Astrocyte (in vitro differentiated cells and primary cell): ENCODE data around the gene LYRM4. TPM values are rescaled to one million over a fixed set of nuclear protein-coding genes. Genes with fewer than 3 reads are reported as not detected.

ENCODE experiments used
- DNase-seq: peaks from one replicate; pipeline ENCODE4 v3.0.0-alpha.2; 2010; ENCODE audit warnings: low read depth
- FAIRE-seq: peaks from 2 replicates; lab custom pipeline; 2011; peaks lifted over from hg19 to GRCh38; lab: Jason Lieb, UNC
- H2AFZ ChIP-seq: 2 replicates; pipeline ENCODE4 v1.6.0; 2012; ENCODE audit warnings: low read depth, low read length, inconsistent platforms
- H3K27ac ChIP-seq: 2 replicates; pipeline ENCODE4 v1.5.1; 2011; ENCODE audit warnings: low read depth, low read length, inconsistent platforms
- H3K27me3 ChIP-seq: 2 replicates; pipeline ENCODE4 v1.6.0; 2011; ENCODE audit warnings: low read length, inconsistent platforms; ENCODE audit not compliant: insufficient read depth
- H3K36me3 ChIP-seq: 2 replicates; pipeline ENCODE4 v1.5.1; 2011; ENCODE audit warnings: low read length, inconsistent platforms; ENCODE audit not compliant: insufficient read depth
- H3K4me1 ChIP-seq: 2 replicates; pipeline ENCODE4 v1.5.1; 2011; ENCODE audit warnings: low read length, inconsistent platforms; ENCODE audit not compliant: insufficient read depth
- H3K4me2 ChIP-seq: 2 replicates; pipeline ENCODE4 v1.6.0; 2012; ENCODE audit warnings: low read length, inconsistent platforms
- H3K4me3 ChIP-seq: 2 replicates; pipeline ENCODE4 v1.5.1; 2011; ENCODE audit warnings: low read depth, mild to moderate bottlenecking, low read length, inconsistent platforms; ENCODE audit not compliant: insufficient read depth
- H3K79me2 ChIP-seq: 2 replicates; pipeline ENCODE4 v1.6.0; 2012; ENCODE audit warnings: mild to moderate bottlenecking, low read length, inconsistent platforms; ENCODE audit not compliant: insufficient read depth
- H3K9ac ChIP-seq: 2 replicates; pipeline ENCODE4 v1.6.0; 2012; ENCODE audit warnings: mild to moderate bottlenecking, low read length, inconsistent platforms
- H3K9me3 ChIP-seq: 2 replicates; pipeline ENCODE4 v1.5.1; 2012; ENCODE audit warnings: low read depth, mild to moderate bottlenecking, low read length, inconsistent platforms; ENCODE audit not compliant: insufficient read depth
- H4K20me1 ChIP-seq: 2 replicates; pipeline ENCODE4 v1.6.0; 2012; ENCODE audit warnings: low read length, inconsistent platforms; ENCODE audit not compliant: insufficient read depth
- H3K27ac Mint-ChIP-seq: one replicate; pipeline ENCODE4 v1.8.0; 2021; ENCODE audit warnings: mild to moderate bottlenecking, mixed read lengths; ENCODE audit not compliant: unreplicated experiment
- H3K27me3 Mint-ChIP-seq: one replicate; pipeline ENCODE4 v1.8.0; 2021; ENCODE audit warnings: low read depth, mixed read lengths; ENCODE audit not compliant: unreplicated experiment
- H3K36me3 Mint-ChIP-seq: one replicate; pipeline ENCODE4 v1.8.0; 2021; ENCODE audit warnings: low read depth, mixed read lengths; ENCODE audit not compliant: unreplicated experiment
- H3K4me1 Mint-ChIP-seq: one replicate; pipeline ENCODE4 v1.8.0; 2021; ENCODE audit warnings: low read depth, mixed read lengths; ENCODE audit not compliant: unreplicated experiment
- H3K4me3 Mint-ChIP-seq: one replicate; pipeline ENCODE4 v1.8.0; 2021; ENCODE audit warnings: mild to moderate bottlenecking, moderate library complexity, mixed read lengths; ENCODE audit not compliant: unreplicated experiment
- H3K9me3 Mint-ChIP-seq: one replicate; pipeline ENCODE4 v1.8.0; 2021; ENCODE audit warnings: mild to moderate bottlenecking, mixed read lengths; ENCODE audit not compliant: unreplicated experiment
- EZH2 ChIP-seq: IDR thresholded peaks from 2 replicates; pipeline ENCODE4 v1.6.1; 2012; ENCODE audit warnings: mild to moderate bottlenecking, low read length, inconsistent platforms; ENCODE audit not compliant: insufficient read depth
- total RNA-seq: library from RNA; stranded (reverse); gene quantifications from 2 replicates; pipeline ENCODE4 v1.2.1, GENCODE V29; 2021
- TF ChIP-seq, protein P1 (sequence below): IDR thresholded peaks from 2 replicates; pipeline ENCODE4 v1.5.1; 2011; ENCODE audit warnings: low read depth, mild to moderate bottlenecking, inconsistent platforms, low read length, moderate library complexity; ENCODE audit not compliant: insufficient read depth

Gene LYRM4
- total RNA-seq, 1 donor from 2014 or later, result 39.1 TPM

DNA sequence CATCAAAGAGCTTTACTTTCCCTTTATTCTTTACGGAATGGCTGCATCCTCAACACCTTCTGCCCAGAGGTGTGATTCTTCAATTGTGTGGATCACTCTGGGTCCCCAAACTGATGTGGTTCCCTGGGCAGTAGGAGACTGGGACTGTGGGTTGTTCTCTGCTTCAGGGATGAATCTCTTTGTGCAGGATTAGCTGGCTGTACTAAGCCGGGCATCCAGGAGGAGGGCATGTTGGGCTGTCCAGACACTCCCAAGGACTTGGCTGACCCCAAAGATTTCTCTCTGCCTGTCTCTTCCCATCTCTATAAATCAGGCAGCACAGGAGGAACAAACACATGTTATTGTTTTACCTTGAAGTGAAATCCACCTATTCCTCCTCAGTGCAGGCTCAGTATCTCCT is 15.8 kb upstream of the LYRM4 start:
- H3K27me3 ChIP-seq, result no peaks in the 10 kb centered on the region
- no peak overlapping the region for H3K27ac Mint-ChIP-seq
- FAIRE-seq, result no peak
- peaks cover 12% of the 10 kb centered on the region for H3K79me2 ChIP-seq
- H3K4me3 Mint-ChIP-seq, result no peak overlapping the region
- TF ChIP-seq, protein P1, sequence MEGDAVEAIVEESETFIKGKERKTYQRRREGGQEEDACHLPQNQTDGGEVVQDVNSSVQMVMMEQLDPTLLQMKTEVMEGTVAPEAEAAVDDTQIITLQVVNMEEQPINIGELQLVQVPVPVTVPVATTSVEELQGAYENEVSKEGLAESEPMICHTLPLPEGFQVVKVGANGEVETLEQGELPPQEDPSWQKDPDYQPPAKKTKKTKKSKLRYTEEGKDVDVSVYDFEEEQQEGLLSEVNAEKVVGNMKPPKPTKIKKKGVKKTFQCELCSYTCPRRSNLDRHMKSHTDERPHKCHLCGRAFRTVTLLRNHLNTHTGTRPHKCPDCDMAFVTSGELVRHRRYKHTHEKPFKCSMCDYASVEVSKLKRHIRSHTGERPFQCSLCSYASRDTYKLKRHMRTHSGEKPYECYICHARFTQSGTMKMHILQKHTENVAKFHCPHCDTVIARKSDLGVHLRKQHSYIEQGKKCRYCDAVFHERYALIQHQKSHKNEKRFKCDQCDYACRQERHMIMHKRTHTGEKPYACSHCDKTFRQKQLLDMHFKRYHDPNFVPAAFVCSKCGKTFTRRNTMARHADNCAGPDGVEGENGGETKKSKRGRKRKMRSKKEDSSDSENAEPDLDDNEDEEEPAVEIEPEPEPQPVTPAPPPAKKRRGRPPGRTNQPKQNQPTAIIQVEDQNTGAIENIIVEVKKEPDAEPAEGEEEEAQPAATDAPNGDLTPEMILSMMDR, result no peak
- TF ChIP-seq EZH2, result no peak
- H3K36me3 ChIP-seq, result no peaks in the 10 kb centered on the region
- no peak overlapping the region for H3K4me3 ChIP-seq
- DNase-seq, result no peak
- H3K9me3 ChIP-seq, result no peaks in the 10 kb centered on the region
- no peak overlapping the region for H3K27ac ChIP-seq
- no peaks in the 10 kb centered on the region for H3K27me3 Mint-ChIP-seq
- H2AFZ ChIP-seq, result no peak overlapping the region
- peaks cover 2% of the 10 kb centered on the region for H3K4me1 ChIP-seq
- H4K20me1 ChIP-seq, result peaks cover 21% of the 10 kb centered on the region
- peaks cover 2% of the 10 kb centered on the region for H3K4me1 Mint-ChIP-seq
- H3K9me3 Mint-ChIP-seq, result no peaks in the 10 kb centered on the region
- no peak overlapping the region for H3K9ac ChIP-seq
- H3K36me3 Mint-ChIP-seq, result no peaks in the 10 kb centered on the region
- no peak overlapping the region for H3K4me2 ChIP-seq

GRCh38 chr6:5275497-5275896 is 14.7 kb upstream of the LYRM4 start:
- Histone ChIP-seq H3K9me3 (no peaks in the 10 kb centered on the region), H3K79me2 (peaks cover 14% of the 10 kb centered on the region), H3K9ac (no peak overlapping the region), H3K36me3 (no peaks in the 10 kb centered on the region), H4K20me1 (peaks cover 26% of the 10 kb centered on the region), H3K4me2 (no peak overlapping the region), H2AFZ (no peak overlapping the region), H3K27ac (no peak overlapping the region), H3K4me1 (peaks cover 2% of the 10 kb centered on the region), H3K27me3 (no peaks in the 10 kb centered on the region), H3K4me3 (no peak overlapping the region)
- FAIRE-seq (no peak), DNase-seq (no peak)
- H3K27ac Mint-ChIP-seq, result no peak overlapping the region
- H3K36me3 Mint-ChIP-seq, result no peaks in the 10 kb centered on the region
- H3K27me3 Mint-ChIP-seq, result no peaks in the 10 kb centered on the region
- H3K9me3 Mint-ChIP-seq, result no peaks in the 10 kb centered on the region
- H3K4me3 Mint-ChIP-seq, result no peak overlapping the region
- peaks cover 2% of the 10 kb centered on the region for H3K4me1 Mint-ChIP-seq
- TF ChIP-seq, protein P1, result no peak
- TF ChIP-seq EZH2, result no peak

DNA sequence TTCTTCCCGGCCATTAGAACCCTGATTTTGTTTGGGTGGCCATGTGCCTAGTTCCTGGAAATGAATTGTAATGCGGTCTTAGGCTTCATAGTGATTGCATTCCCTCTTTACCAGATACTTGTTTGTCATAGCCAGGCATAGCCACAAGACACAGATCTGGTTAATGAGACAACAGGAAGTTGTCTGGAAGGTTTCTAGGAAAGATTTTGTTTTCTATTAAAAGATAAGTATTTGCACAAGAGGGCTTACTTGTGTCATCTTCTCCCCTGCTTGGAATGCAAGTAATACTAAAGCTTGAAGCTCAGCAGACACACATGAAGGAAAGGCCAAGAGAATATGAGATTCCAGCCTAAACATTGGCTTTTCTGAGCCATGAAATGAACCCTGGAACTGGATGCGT is 13.5 kb upstream of the LYRM4 start:
- Histone ChIP-seq H3K79me2 (peaks cover 13% of the 10 kb centered on the region), H2AFZ (no peak overlapping the region), H4K20me1 (peaks cover 23% of the 10 kb centered on the region), H3K27me3 (no peaks in the 10 kb centered on the region), H3K36me3 (no peaks in the 10 kb centered on the region), H3K4me3 (no peak overlapping the region), H3K9ac (no peak overlapping the region), H3K27ac (no peak overlapping the region), H3K4me2 (no peak overlapping the region), H3K9me3 (no peaks in the 10 kb centered on the region), H3K4me1 (no peaks in the 10 kb centered on the region)
- H3K27me3 Mint-ChIP-seq, result no peaks in the 10 kb centered on the region
- peaks cover 2% of the 10 kb centered on the region for H3K4me1 Mint-ChIP-seq
- FAIRE-seq (no peak), DNase-seq (no peak)
- H3K9me3 Mint-ChIP-seq, result no peaks in the 10 kb centered on the region
- TF ChIP-seq, protein P1, result no peak
- no peak for TF ChIP-seq EZH2
- H3K36me3 Mint-ChIP-seq, result no peaks in the 10 kb centered on the region
- no peak overlapping the region for H3K4me3 Mint-ChIP-seq
- no peak overlapping the region for H3K27ac Mint-ChIP-seq
